GM12878 (cell line): ENCODE results near the gene KDM4C.

ENCODE experiments used
- BMI1 ChIP-seq: fragments of 450-650 bp; IDR thresholded peaks from 2 replicates; pipeline ENCODE4 v1.6.1; 2016; ENCODE audit warnings: mild to moderate bottlenecking, moderate library complexity, borderline replicate concordance
- CHD2 ChIP-seq: IDR thresholded peaks from 2 replicates; pipeline ENCODE4 v1.6.1; 2011; ENCODE audit warnings: low read depth, low read length, improper control_type of control experiment, borderline replicate concordance
- DPF2 ChIP-seq: fragments of 450-650 bp; IDR thresholded peaks from 2 replicates; pipeline ENCODE4 v1.6.1; 2017; ENCODE audit warnings: mild to moderate bottlenecking
- FOS ChIP-seq: IDR thresholded peaks from 3 replicates; pipeline ENCODE4 v1.6.1; 2011; ENCODE audit warnings: borderline replicate concordance; ENCODE audit not compliant: insufficient read length; ENCODE audit errors: extremely low read depth
- IKZF1 ChIP-seq: fragments of 450-650 bp; conservative IDR thresholded peaks from 2 replicates; pipeline ENCODE4 v1.6.1; 2017; ENCODE audit warnings: antibody characterized with exemption, mild to moderate bottlenecking
- POLR2A ChIP-seq: IDR thresholded peaks from 2 replicates; pipeline ENCODE4 v1.6.1; 2011; ENCODE audit warnings: low read depth, mild to moderate bottlenecking, low read length
- POLR2AphosphoS5 ChIP-seq: IDR thresholded peaks from 2 replicates; pipeline ENCODE4 v1.6.1; 2011; ENCODE audit warnings: mild to moderate bottlenecking, low read length, inconsistent platforms
- SREBF2 ChIP-seq: IDR thresholded peaks from 2 replicates; pipeline ENCODE4 v1.6.1; 2012; ENCODE audit warnings: mild to moderate bottlenecking, low read length
- ZBED1 ChIP-seq: IDR thresholded peaks from 2 replicates; pipeline ENCODE4 v1.6.1; 2016; ENCODE audit warnings: borderline replicate concordance

GRCh38 chr9:6924149-6924548 is 166.4 kb downstream of the KDM4C start:
- TF ChIP-seq BMI1 (no peak), DPF2 (no peak), IKZF1 (no peak), ZBED1 (no peak), POLR2AphosphoS5 (no peak), POLR2A (no peak), SREBF2 (no peak), CHD2 (no peak), FOS (no peak)
